Heart left ventricle (tissue), 16 donors: ENCODE measurements around the gene ZBTB7C. TPM values are rescaled to one million over a fixed set of nuclear protein-coding genes. Genes with fewer than 3 reads are reported as not detected.

Experiments used
- ATAC-seq, 4 donors: fragments of 200-7000 bp; cut with Tn5 transposase; one replicate each; pipeline ENCODE4 v1.9.1; 2020 to 2022; ENCODE audit warnings: moderate library complexity in 4 of 4, mild to moderate bottlenecking in 3 of 4, moderate number of reproducible peaks in 1 of 4
- DNase-seq, 5 donors: peaks; one replicate each; pipeline ENCODE4 v3.0.0-alpha.2; 2020
- H3K27ac ChIP-seq, 12 donors: fragments of 200-600 bp; sonication (generic) in 4 of 12; one replicate each; pipeline versions ENCODE4 v1.5.0 to v1.8.0; 2016 to 2022; ENCODE audit warnings: mild to moderate bottlenecking in 2 of 12
- H3K27me3 ChIP-seq, 9 donors: fragments of 200-600 bp; sonication (generic) in 2 of 9; one replicate each; pipeline versions ENCODE4 v1.5.1 to v1.8.0; 2016 to 2022; ENCODE audit warnings: mild to moderate bottlenecking in 3 of 9
- H3K36me3 ChIP-seq, 9 donors: fragments of 200-600 bp; sonication (generic) in 2 of 9; one replicate each; pipeline versions ENCODE4 v1.5.0 to v1.8.0; 2018 to 2022; ENCODE audit warnings: mild to moderate bottlenecking in 2 of 9
- H3K4me1 ChIP-seq, 12 donors: fragments of 200-600 bp; sonication (generic) in 4 of 12; one replicate each; pipeline versions ENCODE4 v1.5.0 to v1.8.0; 2016 to 2022; ENCODE audit warnings: mild to moderate bottlenecking in 3 of 12
- H3K4me3 ChIP-seq, 12 donors: fragments of 200-600 bp; sonication (generic) in 4 of 12; one replicate each; pipeline versions ENCODE4 v1.5.0 to v1.8.0; 2017 to 2022; ENCODE audit warnings: mild to moderate bottlenecking in 9 of 12, moderate library complexity in 4 of 12
- H3K9me3 ChIP-seq, 12 donors: fragments of 200-600 bp; sonication (generic) in 4 of 12; one replicate each; pipeline versions ENCODE4 v1.5.0 to v1.8.0; 2016 to 2022; ENCODE audit warnings: mild to moderate bottlenecking in 1 of 12
- CTCF ChIP-seq, 12 donors: fragments of 200-600 bp; sonication (generic) in 4 of 12; IDR thresholded peaks; one replicate each; pipeline versions ENCODE4 v1.5.0 to v1.8.0; 2018 to 2022; ENCODE audit warnings: antibody characterized with exemption in 12 of 12, mild to moderate bottlenecking in 5 of 12
- POLR2A ChIP-seq, 2 donors: fragments of 450-650 bp; IDR thresholded peaks; one replicate each; pipeline ENCODE4 v1.6.1; 2017; ENCODE audit warnings: antibody characterized with exemption in 2 of 2, mild to moderate bottlenecking in 2 of 2, moderate library complexity in 2 of 2
- WGBS, 4 donors: extraction: QIAGEN DNeasy Blood & Tissue Kit in 2 of 4; methylation state at CpG; one replicate each; pipeline versions ENCODE4 v1.1.5 to v1.1.7; 2013 to 2018; 5-methylcytosine and 5-hydroxymethylcytosine counted together
- intact Hi-C, 10 donors: fragments of 100-400 bp; cut with DNase I; formaldehyde crosslinking; loops; one replicate each; pipeline versions ENCODE4 v1.11.1 to v1.14.2; 2022
- polyA plus RNA-seq, 2 donors: library from polyadenylated mRNA; stranded (reverse); fragments of 200-250 nt; gene quantifications; one replicate each; pipeline ENCODE4 v1.2.3, GENCODE V29; 2013
- total RNA-seq, 9 donors: library from RNA; depleted of rRNA in 2 of 9; stranded (reverse); fragments of >200 nt in 2 of 9; fragmentation: NEBNext Ultra II Directional in 3 of 9; extraction: Animal tissue kit (Norgen Biotek cat#: 25700) in 3 of 9; gene quantifications; one replicate each; pipeline versions ENCODE4 v1.1.0 to v1.2.4, GENCODE V29; 2016 to 2023
- donor health status: ischemic (EF 13 %, LVEDD 7.1; RV severe dilation, severe dysfunction).
- donor health status: healthy with polysubstance abuse.
- donor health status: DM: no; HTN: yes; CAD: no.
- donor health status: DM: no; HTN: no; CAD: no.
- donor health status: ischemic (EF 25% LVEDD 6.9; RV normal size, moderate dysfunction).
- donor health status: ischemic (EF 25% LVEDD 5.7; RV mildly dilated, moderate dysfunction).
- donor health status: healthy.
- donor health status: DM: yes; HTN: yes; CAD: no.
- donor health status: ischemic (EF 35%, LVEDD 5.7; RV mildly dilated, moderate dysfunction).
- donor health status: nonischemic (EF 11% LVEDD 7.7; RV severe dilation, severe dysfunction).
- donor health status: DM: yes; HTN: yes; CAD: no.
- donor health status: PGD.
- donor health status: ischemic (EF 29% LVEDD 5.4; RV normal size, mild dysfunction).
- donor health status: nonischemic (EF 23%, LVEDD 6.1; RV moderate dilation, normal function).

ZBTB7C gene
- total and polyA plus RNA-seq, 11 donors = 0.68 to 7.5 (median 2.3) TPM

GRCh38 chr18:48279312-48279711 is 129.9 kb downstream of the ZBTB7C start:
- DNase-seq (no peak), ATAC-seq (no peak)
- Histone ChIP-seq H3K27ac (no peak overlapping the region), H3K4me3 (no peak overlapping the region), H3K4me1 (no peaks in the 10 kb centered on the region), H3K9me3 (no peaks in the 10 kb centered on the region), H3K27me3 (no peaks in the 10 kb centered on the region), H3K36me3 (no peaks in the 10 kb centered on the region)
- TF ChIP-seq CTCF (IDR thresholded peaks at IDR 0.05) = no peak
- WGBS, 4 donors = 59 to 71% (median 70%) methylated on average over 2 of the region's 2 CpGs
- intact Hi-C loops = no loop called here

GRCh38 chr18:48278081-48278480 is 131.1 kb downstream of the ZBTB7C start:
- WGBS, 4 donors = 81 to 90% (median 87%) methylated on average over 2 of the region's 2 CpGs
- no peaks in the 10 kb centered on the region for H3K4me1 ChIP-seq
- DNase-seq = no peak
- intact Hi-C loops = no loop called here
- H3K27ac ChIP-seq = no peak overlapping the region
- ATAC-seq = no peak
- no peaks in the 10 kb centered on the region for H3K27me3 ChIP-seq
- no peaks in the 10 kb centered on the region for H3K9me3 ChIP-seq
- TF ChIP-seq POLR2A (IDR thresholded peaks at IDR 0.05) (no peak), CTCF (IDR thresholded peaks at IDR 0.05) (no peak)
- H3K36me3 ChIP-seq = no peaks in the 10 kb centered on the region
- H3K4me3 ChIP-seq = no peak overlapping the region

GRCh38 chr18:48274301-48274700 is 134.9 kb downstream of the ZBTB7C start:
- no peak for DNase-seq
- WGBS, 4 donors = 83 to 91% (median 85%) methylated on average over 1 of the region's 1 CpG
- TF ChIP-seq CTCF (IDR thresholded peaks at IDR 0.05) = no peak
- TF ChIP-seq POLR2A (IDR thresholded peaks at IDR 0.05) = no peak
- H3K4me1 ChIP-seq = no peaks in the 10 kb centered on the region
- intact Hi-C loops = loop anchor here in 1 of 10 donors (5.0 kb wide), 1 partner anchor 48 kb away; no protein-coding TSS in a partner anchor
- no peak overlapping the region for H3K27ac ChIP-seq
- H3K9me3 ChIP-seq = no peaks in the 10 kb centered on the region
- no peak for ATAC-seq
- no peaks in the 10 kb centered on the region for H3K36me3 ChIP-seq
- no peak overlapping the region for H3K4me3 ChIP-seq
- peaks cover 0 to 2% (median 0%) of the 10 kb centered on the region in 9 donors for H3K27me3 ChIP-seq

- 86 to 92% (median 89%) methylated on average over 1 of the region's 1 CpG for WGBS, 4 donors
- no peak overlapping the region for H3K4me3 ChIP-seq
- intact Hi-C loops = loop anchor here in 1 of 10 donors (5.0 kb wide), 1 partner anchor 51 kb away; no protein-coding TSS in a partner anchor
- H3K27me3 ChIP-seq = peaks cover 0 to 2% (median 0%) of the 10 kb centered on the region in 9 donors
- DNase-seq = no peak
- H3K27ac ChIP-seq = no peak overlapping the region
- no peak for TF ChIP-seq CTCF (IDR thresholded peaks at IDR 0.05)
- no peak for ATAC-seq
- no peaks in the 10 kb centered on the region for H3K36me3 ChIP-seq
- H3K9me3 ChIP-seq = no peaks in the 10 kb centered on the region
- H3K4me1 ChIP-seq = no peaks in the 10 kb centered on the region
These were observed 138.3 kb downstream of the ZBTB7C start for GRCh38 chr18:48270929-48271328.
